H1 (cell line): Measurements from ENCODE around the gene OXSM. TPM values are rescaled to one million over a fixed set of nuclear protein-coding genes. Genes with fewer than 3 reads are reported as not detected.

Source experiments
- CTCF ChIA-PET: fragments of 300-600 bp; sonication (Branson Sonifier 250); formaldehyde crosslinking; loops from one replicate; lab custom pipeline; 2021; ENCODE audit not compliant: partially characterized antibody; lab: Charles Lee
- POLR2A ChIA-PET: fragments of 300-600 bp; sonication (Branson Sonifier 250); formaldehyde crosslinking; loops from one replicate; lab custom pipeline; 2021; ENCODE audit warnings: inconsistent platforms; ENCODE audit not compliant: partially characterized antibody; lab: Charles Lee
- DNase-seq, 2 experiments: peaks; one replicate each; pipeline versions ENCODE4 v3.0.0 to v3.0.0-alpha.2; 2010 to 2022; ENCODE audit warnings: low spot score in 2 of 2, low read depth in 1 of 2, mixed read lengths in 1 of 2
- FAIRE-seq: peaks from 2 replicates; lab custom pipeline; 2011; peaks lifted over from hg19 to GRCh38; lab: Jason Lieb, UNC
- H2AFZ ChIP-seq: 2 replicates; pipeline ENCODE4 v1.8.1; 2012; ENCODE audit warnings: low read length, inconsistent platforms
- H2AK5ac ChIP-seq: 2 replicates; pipeline ENCODE4 v1.6.1; 2013; ENCODE audit warnings: low read depth, low read length
- H2BK120ac ChIP-seq: replicated peaks from 2 replicates; pipeline ENCODE3; 2013; ENCODE audit warnings: low read depth, low read length, inconsistent platforms
- H2BK12ac ChIP-seq: 2 replicates; pipeline ENCODE4 v1.6.1; 2013; ENCODE audit warnings: low read depth, low read length
- H2BK15ac ChIP-seq: 2 replicates; pipeline ENCODE4 v1.6.1; 2013; ENCODE audit warnings: low read length
- H2BK20ac ChIP-seq: 2 replicates; pipeline ENCODE4 v1.6.1; 2013; ENCODE audit warnings: low read length
- H2BK5ac ChIP-seq: 2 replicates; pipeline ENCODE4 v1.6.1; 2013; ENCODE audit warnings: low read depth, low read length
- H3K14ac ChIP-seq: 2 replicates; pipeline ENCODE4 v1.6.1; 2013; ENCODE audit warnings: inconsistent platforms; ENCODE audit not compliant: insufficient read length
- H3K18ac ChIP-seq: 2 replicates; pipeline ENCODE4 v1.6.1; 2013; ENCODE audit warnings: low read length; ENCODE audit errors: extremely low read depth
- H3K23ac ChIP-seq: 2 replicates; pipeline ENCODE4 v1.6.1; 2013; ENCODE audit warnings: inconsistent platforms; ENCODE audit not compliant: insufficient read length
- H3K23me2 ChIP-seq: 2 replicates; pipeline ENCODE4 v1.6.1; 2013; ENCODE audit warnings: low read depth, low read length
- H3K27ac ChIP-seq: 2 replicates; pipeline ENCODE4 v1.6.1; 2011; ENCODE audit warnings: low read depth, low read length, inconsistent platforms
- H3K27me3 ChIP-seq, 4 experiments: replicated peaks in 1 of 4; 1 replicate in 1 of 4; 2 replicates in 3 of 4; pipeline versions ENCODE4 v1.6.1 to v1.8.1; 2011 to 2013; ENCODE audit warnings: low read length in 3 of 4, mild to moderate bottlenecking in 3 of 4, inconsistent platforms in 2 of 4, mixed read lengths in 2 of 4, moderate library complexity in 1 of 4; ENCODE audit not compliant: control insufficient read depth in 3 of 4, insufficient read depth in 3 of 4; ENCODE audit errors: extremely low read depth in 1 of 4
- H3K36me3 ChIP-seq, 4 experiments: 2 replicates each; pipeline versions ENCODE4 v1.6.1 to v1.8.1; 2011 to 2013; ENCODE audit warnings: mild to moderate bottlenecking in 4 of 4, low read length in 3 of 4, moderate library complexity in 2 of 4, control low read depth in 1 of 4, inconsistent platforms in 1 of 4; ENCODE audit not compliant: insufficient read depth in 4 of 4, control insufficient read depth in 2 of 4
- H3K4ac ChIP-seq: replicated peaks from 2 replicates; pipeline ENCODE3; 2013; ENCODE audit warnings: low read length, low read depth, mixed read lengths, inconsistent platforms; ENCODE audit not compliant: insufficient read length
- H3K4me1 ChIP-seq, 4 experiments: replicated peaks in 1 of 4; 1 replicate in 1 of 4; 2 replicates in 3 of 4; pipeline versions ENCODE4 v1.6.1 to v1.8.1; 2011 to 2013; ENCODE audit warnings: low read length in 3 of 4, inconsistent platforms in 2 of 4, mixed read lengths in 1 of 4; ENCODE audit not compliant: insufficient read depth in 4 of 4, control insufficient read depth in 3 of 4
- H3K4me2 ChIP-seq, 2 experiments: 2 replicates each; pipeline versions ENCODE4 v1.6.1 to v1.8.1; 2011 to 2013; ENCODE audit warnings: low read depth in 2 of 2, low read length in 2 of 2, control low read depth in 1 of 2, inconsistent platforms in 1 of 2, mild to moderate bottlenecking in 1 of 2; ENCODE audit not compliant: insufficient read depth in 1 of 2
- H3K4me3 ChIP-seq, 4 experiments: fragments of 200-600, 300-600 bp in 1 of 4; sonication (generic), shearing (Covaris generic), sonication (Bioruptor Twin) in 1 of 4; 2 replicates each; pipeline versions ENCODE4 v1.5.1 to v1.8.1; 2011 to 2016; ENCODE audit warnings: low read length in 4 of 4, low read depth in 3 of 4, control low read depth in 2 of 4, inconsistent platforms in 2 of 4, mild to moderate bottlenecking in 2 of 4, mixed read lengths in 1 of 4, moderate library complexity in 1 of 4; ENCODE audit not compliant: insufficient read depth in 2 of 4; ENCODE audit errors: extremely low read depth in 1 of 4
- H3K56ac ChIP-seq: replicated peaks from 2 replicates; pipeline ENCODE3; 2013; ENCODE audit warnings: low read depth, mild to moderate bottlenecking, mixed read lengths, low read length, inconsistent platforms; ENCODE audit not compliant: insufficient read length
- H3K79me1 ChIP-seq: 2 replicates; pipeline ENCODE4 v1.6.1; 2013; ENCODE audit warnings: low read depth, low read length, control low read depth
- H3K79me2 ChIP-seq, 2 experiments: 2 replicates each; pipeline versions ENCODE4 v1.6.1 to v1.8.1; 2012 to 2013; ENCODE audit warnings: low read length in 2 of 2, mild to moderate bottlenecking in 2 of 2, inconsistent platforms in 1 of 2; ENCODE audit not compliant: insufficient read depth in 2 of 2, control insufficient read depth in 1 of 2
- H3K9ac ChIP-seq, 4 experiments: replicated peaks in 1 of 4; 1 replicate in 1 of 4; 2 replicates in 3 of 4; pipeline versions ENCODE4 v1.6.1 to v1.8.1; 2011 to 2013; ENCODE audit warnings: low read depth in 3 of 4, low read length in 3 of 4, control low read depth in 2 of 4, mild to moderate bottlenecking in 2 of 4, moderate library complexity in 2 of 4, inconsistent platforms in 1 of 4; ENCODE audit errors: extremely low read depth in 1 of 4
- H3K9me3 ChIP-seq, 2 experiments: 2 replicates each; pipeline versions ENCODE4 v1.6.1 to v1.8.1; 2012 to 2013; ENCODE audit warnings: mild to moderate bottlenecking in 2 of 2, moderate library complexity in 2 of 2, control low read depth in 1 of 2, inconsistent platforms in 1 of 2, low read depth in 1 of 2, low read length in 1 of 2, mixed read lengths in 1 of 2; ENCODE audit not compliant: insufficient read depth in 2 of 2
- H4K20me1 ChIP-seq, 2 experiments: replicated peaks in 1 of 2; 2 replicates each; pipeline versions ENCODE3 to v1.8.1; 2011 to 2013; ENCODE audit warnings: inconsistent platforms in 2 of 2, low read length in 2 of 2, mild to moderate bottlenecking in 1 of 2; ENCODE audit not compliant: insufficient read depth in 2 of 2, control insufficient read depth in 1 of 2
- H4K5ac ChIP-seq: 2 replicates; pipeline ENCODE4 v1.6.1; 2013; ENCODE audit warnings: low read length, low read depth, mixed read lengths, inconsistent platforms; ENCODE audit not compliant: insufficient read length
- H4K8ac ChIP-seq: 2 replicates; pipeline ENCODE4 v1.8.0; 2013; ENCODE audit warnings: mild to moderate bottlenecking, moderate library complexity, low read length, inconsistent platforms; ENCODE audit not compliant: insufficient read depth; ENCODE audit errors: extremely low read depth
- H4K91ac ChIP-seq: replicated peaks from 2 replicates; pipeline ENCODE3; 2013; ENCODE audit warnings: low read length, mixed read lengths, inconsistent platforms; ENCODE audit not compliant: insufficient read length
- HDAC2 ChIP-seq, 2 experiments: fragments of 300-600 bp in 1 of 2; sonication (generic) in 1 of 2; IDR thresholded peaks; 2 replicates each; pipeline ENCODE4 v1.6.1; 2011 to 2012; ENCODE audit warnings: low read depth in 2 of 2, low read length in 2 of 2, mild to moderate bottlenecking in 2 of 2, moderate library complexity in 2 of 2, borderline replicate concordance in 1 of 2, inconsistent platforms in 1 of 2
- WGBS, 2 experiments: shearing (Covaris generic) in 1 of 2; methylation state at CpG; one replicate each; pipeline versions ENCODE4 v1.1.6 to v1.1.7; 2013 to 2015; ENCODE audit warnings: low lambda C conversion rate in 2 of 2, mixed read lengths in 2 of 2, inconsistent platforms in 1 of 2, low coverage in 1 of 2, missing lambda C conversion rate in 1 of 2; ENCODE audit not compliant: insufficient replicate concordance in 2 of 2, insufficient coverage in 1 of 2, insufficient read length in 1 of 2; ENCODE audit errors: extremely low coverage in 1 of 2, missing lambda C conversion rate in 1 of 2; 5-methylcytosine and 5-hydroxymethylcytosine counted together
- polyA plus RNA-seq, 7 experiments: library from polyadenylated mRNA; depleted of rRNA in 3 of 7; stranded (reverse) in 5 of 7; unstranded in 2 of 7; fragments of >200 nt in 5 of 7; fragments of 200-250 nt in 2 of 7; gene quantifications; 1 replicate in 5 of 7; 2 replicates in 1 of 7; 4 replicates in 1 of 7; pipeline versions ENCODE4 v1.2.1 to v1.2.3, GENCODE V29; 2011 to 2013; ENCODE audit warnings: missing spikeins in 2 of 7, mixed read lengths in 2 of 7
- total RNA-seq: library from RNA; stranded (reverse); fragmentation: NEBNext Ultra II Directional; extraction: Animal tissue kit (Norgen Biotek cat#: 25700); gene quantifications from 2 replicates; pipeline ENCODE4 v1.2.1, GENCODE V29; 2021

OXSM gene
- total and polyA plus RNA-seq, 2 of the 8 experiments (the other 6 are each of a cell fraction or from before 2014, with no cell fraction given): 1.3 to 2.2 TPM

- Histone ChIP-seq H2AK5ac (no peak overlapping the region), H3K4me3 (no peak overlapping the region), H3K27ac (no peak overlapping the region), H4K91ac (no peak overlapping the region), H4K8ac (no peak overlapping the region), H3K4me1 (peaks cover 0 to 2% (median 0%) of the 10 kb centered on the region in 4 experiments; a peak in 1 of 7 replicates), H3K18ac (no peak overlapping the region), H2BK15ac (no peak overlapping the region), H4K5ac (no peak overlapping the region), H3K4me2 (no peak overlapping the region), H3K9ac (no peak overlapping the region), H2BK20ac (no peak overlapping the region), H2BK12ac (no peak overlapping the region), H3K4ac (no peak overlapping the region), H4K20me1 (no peaks in the 10 kb centered on the region), H3K36me3 (no peaks in the 10 kb centered on the region), H3K79me1 (no peaks in the 10 kb centered on the region), H3K23ac (no peak overlapping the region), H3K14ac (no peak overlapping the region), H3K9me3 (no peaks in the 10 kb centered on the region), H3K27me3 (no peaks in the 10 kb centered on the region), H3K79me2 (no peaks in the 10 kb centered on the region), H3K56ac (no peak overlapping the region), H2BK5ac (no peak overlapping the region), H2AFZ (no peak overlapping the region), H3K23me2 (no peaks in the 10 kb centered on the region), H2BK120ac (no peak overlapping the region)
- POLR2A ChIA-PET: interaction anchor here (1.4 kb wide), 1 partner anchor 14 kb away, joined by 3 read pairs; no protein-coding TSS in a partner anchor
- DNase-seq (no peak), FAIRE-seq (no peak)
- TF ChIP-seq HDAC2 (IDR thresholded peaks at IDR 0.05; ENCODE audit: borderline replicate concordance in 1 of 2, low read depth in 2 of 2, low read length in 2 of 2): no peak
- CTCF ChIA-PET: interaction anchor here (0.7 to 2.5 kb wide), 9 partner anchors 19 to 183 kb away, joined by 3 to 14 read pairs (median 4); no protein-coding TSS in a partner anchor
- WGBS, 2 experiments: 87% methylated on average over 6 of the region's 6 CpGs; no CpG with 5 or more reads in 1 of the 2 experiments
Measured at GRCh38 chr3:25830373-25831280, 40.7 kb downstream of the OXSM start.
